Epithelial cell of esophagus (primary cell): ENCODE measurements around the gene HOXD11.

Experiments
- DNase-seq: peaks from one replicate; pipeline ENCODE4 v3.0.0; 2010; ENCODE audit warnings: low read depth
- H3K4me3 ChIP-seq: 2 replicates; pipeline ENCODE4 v1.5.1; 2011; ENCODE audit warnings: mild to moderate bottlenecking, low read length, control low read depth
- TF ChIP-seq, protein P1 (sequence below): IDR thresholded peaks from 2 replicates; pipeline ENCODE4 v1.5.1; 2011; ENCODE audit warnings: low read depth, mild to moderate bottlenecking, low read length, control low read depth, inconsistent platforms; ENCODE audit not compliant: insufficient read depth; ENCODE audit errors: missing control alignments

HOXD11 gene

DNA sequence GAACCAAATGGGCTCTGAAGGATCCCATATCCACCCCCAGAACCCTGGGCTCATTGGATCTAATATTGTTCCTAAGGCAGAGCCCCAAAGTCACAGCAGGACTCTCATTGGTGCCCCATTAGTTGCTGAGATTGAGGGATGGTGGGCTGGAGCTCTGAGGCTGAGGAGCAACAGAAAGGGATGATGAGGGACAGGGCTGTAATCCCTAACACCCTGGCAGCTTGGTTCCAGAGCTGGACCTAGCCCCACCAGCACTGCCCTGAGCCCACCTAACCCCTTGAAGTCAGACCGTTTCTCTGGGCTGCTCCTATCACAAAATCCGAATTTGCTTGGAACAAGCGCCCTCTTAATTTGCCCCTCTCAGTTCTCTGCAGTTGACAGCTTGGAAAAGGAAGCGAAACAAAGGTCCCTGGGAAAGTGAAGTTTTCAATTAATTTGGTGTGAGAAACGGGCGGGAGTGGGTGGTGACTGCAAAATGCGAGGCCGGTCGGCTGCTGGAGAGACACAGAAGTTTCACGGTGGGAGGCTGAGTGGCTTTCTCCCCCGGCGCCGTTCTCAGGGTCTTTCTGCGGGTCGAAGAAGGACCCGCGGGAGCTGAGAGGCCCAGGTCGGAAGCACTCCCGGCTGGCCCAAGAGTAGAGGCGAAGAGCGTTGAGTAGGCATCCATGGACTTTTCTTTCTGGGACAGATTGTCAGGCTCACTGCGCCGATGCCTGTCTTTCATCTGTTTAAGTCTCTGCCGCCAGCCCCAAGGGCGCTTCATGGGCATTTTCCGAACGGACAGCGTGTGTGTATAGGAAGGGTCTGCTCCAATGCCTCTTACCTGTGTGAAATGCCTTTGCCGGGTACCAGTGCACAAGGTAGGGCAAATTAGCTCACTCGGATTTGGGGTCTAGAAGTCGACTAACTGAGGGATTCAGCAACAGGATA lies 15.5 kb upstream of the HOXD11 start:
- no peak overlapping the region for H3K4me3 ChIP-seq
- TF ChIP-seq, protein P1, sequence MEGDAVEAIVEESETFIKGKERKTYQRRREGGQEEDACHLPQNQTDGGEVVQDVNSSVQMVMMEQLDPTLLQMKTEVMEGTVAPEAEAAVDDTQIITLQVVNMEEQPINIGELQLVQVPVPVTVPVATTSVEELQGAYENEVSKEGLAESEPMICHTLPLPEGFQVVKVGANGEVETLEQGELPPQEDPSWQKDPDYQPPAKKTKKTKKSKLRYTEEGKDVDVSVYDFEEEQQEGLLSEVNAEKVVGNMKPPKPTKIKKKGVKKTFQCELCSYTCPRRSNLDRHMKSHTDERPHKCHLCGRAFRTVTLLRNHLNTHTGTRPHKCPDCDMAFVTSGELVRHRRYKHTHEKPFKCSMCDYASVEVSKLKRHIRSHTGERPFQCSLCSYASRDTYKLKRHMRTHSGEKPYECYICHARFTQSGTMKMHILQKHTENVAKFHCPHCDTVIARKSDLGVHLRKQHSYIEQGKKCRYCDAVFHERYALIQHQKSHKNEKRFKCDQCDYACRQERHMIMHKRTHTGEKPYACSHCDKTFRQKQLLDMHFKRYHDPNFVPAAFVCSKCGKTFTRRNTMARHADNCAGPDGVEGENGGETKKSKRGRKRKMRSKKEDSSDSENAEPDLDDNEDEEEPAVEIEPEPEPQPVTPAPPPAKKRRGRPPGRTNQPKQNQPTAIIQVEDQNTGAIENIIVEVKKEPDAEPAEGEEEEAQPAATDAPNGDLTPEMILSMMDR: no peak
- DNase-seq: no peak

DNA sequence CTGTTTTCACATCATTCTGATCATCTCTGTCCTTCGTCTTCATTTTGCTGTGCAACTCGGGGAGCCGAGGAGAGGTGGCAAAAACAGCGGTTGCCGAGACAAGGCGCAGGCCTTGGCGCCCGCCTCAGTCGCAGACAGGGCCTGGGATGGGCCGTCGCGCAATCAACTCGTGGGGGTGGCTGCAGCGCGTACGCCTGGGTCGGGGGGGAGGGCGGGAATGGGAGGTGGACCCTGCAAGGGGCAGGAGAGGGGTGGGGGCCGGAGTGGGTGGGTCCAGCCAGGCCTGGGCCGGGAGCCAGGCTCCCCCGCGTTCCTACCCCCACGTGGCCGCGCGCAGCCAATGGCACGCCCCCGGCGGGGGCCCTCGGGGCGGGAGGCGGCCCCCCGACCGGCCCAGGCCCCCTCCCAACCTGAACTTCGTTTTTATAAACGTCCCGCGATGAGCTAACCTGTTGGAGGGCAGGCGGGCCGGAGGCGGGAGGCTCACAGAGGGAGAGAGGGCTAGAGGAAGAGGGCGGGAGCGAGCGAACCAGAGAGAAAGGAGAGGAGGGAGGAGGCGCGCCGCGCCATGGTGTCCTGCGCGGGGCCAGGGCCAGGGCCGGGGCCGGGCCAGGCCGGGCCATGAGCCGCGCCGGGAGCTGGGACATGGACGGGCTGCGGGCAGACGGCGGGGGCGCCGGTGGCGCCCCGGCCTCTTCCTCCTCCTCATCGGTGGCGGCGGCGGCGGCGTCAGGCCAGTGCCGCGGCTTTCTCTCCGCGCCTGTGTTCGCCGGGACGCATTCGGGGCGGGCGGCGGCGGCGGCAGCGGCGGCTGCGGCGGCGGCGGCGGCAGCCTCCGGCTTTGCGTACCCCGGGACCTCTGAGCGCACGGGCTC lies 14.6 kb upstream of the HOXD11 start, which contains the start of gene HOXD13:
Gene HOXD13 (plus strand): TSS at position 452 of the 875 bp plus-strand sequence. CDS start 170 bp downstream, at position 622.
- TF ChIP-seq, protein P1: no peak
- DNase-seq: no peak
- no peak within 1 kb of the TSS for H3K4me3 ChIP-seq

DNA sequence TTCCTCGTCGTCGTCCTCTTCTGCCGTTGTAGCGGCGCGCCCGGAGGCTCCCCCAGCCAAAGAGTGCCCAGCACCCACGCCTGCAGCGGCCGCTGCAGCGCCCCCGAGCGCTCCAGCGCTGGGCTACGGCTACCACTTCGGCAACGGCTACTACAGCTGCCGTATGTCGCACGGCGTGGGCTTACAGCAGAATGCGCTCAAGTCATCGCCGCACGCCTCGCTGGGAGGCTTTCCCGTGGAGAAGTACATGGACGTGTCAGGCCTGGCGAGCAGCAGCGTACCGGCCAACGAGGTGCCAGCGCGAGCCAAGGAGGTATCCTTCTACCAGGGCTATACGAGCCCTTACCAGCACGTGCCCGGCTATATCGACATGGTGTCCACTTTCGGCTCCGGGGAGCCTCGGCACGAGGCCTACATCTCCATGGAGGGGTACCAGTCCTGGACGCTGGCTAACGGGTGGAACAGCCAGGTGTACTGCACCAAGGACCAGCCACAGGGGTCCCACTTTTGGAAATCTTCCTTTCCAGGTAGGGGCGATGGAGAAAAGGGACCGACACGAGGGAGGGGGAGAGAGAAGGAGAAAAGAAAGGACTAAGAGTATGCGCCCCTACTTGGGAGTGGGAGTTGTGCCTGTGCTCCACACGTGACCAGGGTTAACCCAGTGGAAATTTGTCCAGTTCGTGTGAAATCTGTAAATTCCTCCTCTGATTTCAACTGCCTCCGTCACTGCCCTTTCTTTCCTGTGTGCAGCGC lies 13.8 kb upstream of the HOXD11 start:
- no peak for DNase-seq
- H3K4me3 ChIP-seq: no peak overlapping the region

DNA sequence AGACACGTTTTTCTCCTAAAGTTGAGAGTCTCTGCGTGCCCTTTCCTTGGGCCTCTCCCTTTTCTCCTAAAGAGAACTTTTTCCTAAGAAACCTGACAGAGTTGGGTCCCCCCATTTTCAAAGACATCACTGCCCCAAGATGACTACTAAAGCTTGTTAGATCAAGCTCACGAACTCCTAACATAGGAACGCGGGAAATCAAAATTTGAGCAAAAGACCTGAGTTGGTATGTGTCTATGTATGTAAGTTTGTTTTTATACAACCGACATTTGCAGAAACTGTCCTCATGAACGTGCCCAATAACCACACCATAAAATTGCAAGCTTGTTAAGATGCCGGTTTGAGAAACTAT lies 13.2 kb upstream of the HOXD11 start:
- no peak overlapping the region for H3K4me3 ChIP-seq
- DNase-seq: no peak
- TF ChIP-seq, protein P1: no peak

More for the DNA sequence above, 13.8 kb upstream of the HOXD11 start:
- TF ChIP-seq, protein P1: no peak

DNA sequence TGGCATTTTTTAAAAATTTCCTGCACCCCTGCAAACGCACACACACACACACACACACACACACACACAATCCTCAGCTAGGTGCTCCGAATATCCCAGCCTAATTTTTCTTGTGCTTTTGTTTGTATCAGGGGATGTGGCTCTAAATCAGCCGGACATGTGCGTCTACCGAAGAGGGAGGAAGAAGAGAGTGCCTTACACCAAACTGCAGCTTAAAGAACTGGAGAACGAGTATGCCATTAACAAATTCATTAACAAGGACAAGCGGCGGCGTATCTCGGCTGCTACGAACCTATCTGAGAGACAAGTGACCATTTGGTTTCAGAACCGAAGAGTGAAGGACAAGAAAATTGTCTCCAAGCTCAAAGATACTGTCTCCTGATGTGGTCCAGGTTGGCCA lies 12.7 kb upstream of the HOXD11 start:
- TF ChIP-seq, protein P1: no peak
- no peak for DNase-seq
- H3K4me3 ChIP-seq: no peak overlapping the region

DNA sequence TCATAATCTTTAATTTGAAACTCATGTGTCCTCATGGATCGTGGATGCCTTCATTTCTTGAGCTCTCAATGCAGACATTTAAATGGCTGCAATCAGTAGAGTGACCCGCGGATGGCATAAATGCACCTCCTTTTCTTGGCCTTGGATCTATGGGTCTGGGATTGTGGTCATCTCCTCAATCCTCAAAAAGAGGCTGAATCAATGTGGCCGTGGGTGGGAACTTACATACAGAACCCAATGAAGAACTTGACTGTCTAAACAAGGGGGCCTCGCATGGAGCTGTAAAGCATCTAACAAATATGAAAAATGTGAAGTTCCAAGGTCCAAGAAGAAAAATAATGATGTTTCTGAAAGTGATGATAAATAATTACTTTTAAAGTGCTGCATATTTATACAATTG lies 11.7 kb upstream of the HOXD11 start:
- H3K4me3 ChIP-seq: no peak overlapping the region
- DNase-seq: no peak
- TF ChIP-seq, protein P1: no peak
